Panc1 (cell line): Measurements from ENCODE around the gene TENM3. TPM values are rescaled to one million over a fixed set of nuclear protein-coding genes. Genes with fewer than 3 reads are reported as not detected.

ENCODE experiments used
- ATAC-seq: fragments of 200-7000 bp; cut with Tn5 transposase; 2 replicates; pipeline ENCODE4 v1.9.1; 2020; ENCODE audit warnings: mild to moderate bottlenecking, moderate library complexity
- BruUV-seq: library from RNA; stranded (reverse); fragments of 400-500 nt; replicated peaks from 2 replicates; lab custom pipeline; 2021; lab: Mats Ljungman, UMichigan
- CTCF ChIA-PET: fragments of 300-600 bp; sonication (Branson Sonifier 250); formaldehyde crosslinking; loops from one replicate; lab custom pipeline; 2022; ENCODE audit warnings: antibody characterized with exemption; lab: Charles Lee
- POLR2A ChIA-PET: fragments of 300-600 bp; sonication (Branson Sonifier 250); formaldehyde crosslinking; loops from one replicate; lab custom pipeline; 2022; ENCODE audit warnings: antibody characterized with exemption; lab: Charles Lee
- DNase-seq: peaks from one replicate; pipeline ENCODE4 v3.0.0-alpha.2; 2010; ENCODE audit warnings: low read depth, low spot score
- H3K27ac ChIP-seq: 2 replicates; pipeline ENCODE4 v1.5.1; 2011; ENCODE audit warnings: mild to moderate bottlenecking, low read length, inconsistent platforms
- H3K27me3 ChIP-seq: fragments of 200-500 bp; sonication (Bioruptor generic); 2 replicates; pipeline ENCODE4 v1.6.0; 2014; ENCODE audit warnings: low read length, inconsistent platforms; ENCODE audit not compliant: control insufficient read depth, insufficient read depth
- H3K36me3 ChIP-seq: fragments of 200-500 bp; sonication (Bioruptor generic); 2 replicates; pipeline ENCODE4 v1.5.1; 2014; ENCODE audit warnings: inconsistent platforms, mild to moderate bottlenecking, low read length, moderate library complexity; ENCODE audit not compliant: control insufficient read depth, insufficient read depth
- H3K4me1 ChIP-seq: 2 replicates; pipeline ENCODE4 v1.5.1; 2011; ENCODE audit warnings: inconsistent platforms, mild to moderate bottlenecking, low read length, moderate library complexity; ENCODE audit not compliant: control insufficient read depth, insufficient read depth
- H3K4me3 ChIP-seq, 2 experiments: 2 replicates each; pipeline ENCODE4 v1.5.1; 2011 to 2012; ENCODE audit warnings: low read depth in 2 of 2, low read length in 2 of 2, mild to moderate bottlenecking in 2 of 2, inconsistent platforms in 1 of 2, moderate library complexity in 1 of 2
- H3K9me3 ChIP-seq: fragments of 200-500 bp; sonication (Bioruptor generic); 2 replicates; pipeline ENCODE4 v1.5.1; 2014; ENCODE audit warnings: low read depth, mild to moderate bottlenecking, inconsistent platforms, low read length, moderate library complexity; ENCODE audit not compliant: control insufficient read depth, insufficient read depth
- CTCF ChIP-seq: fragments of 450-650 bp; IDR thresholded peaks from 2 replicates; pipeline ENCODE4 v1.5.1; 2017; ENCODE audit warnings: mild to moderate bottlenecking
- POLR2AphosphoS5 ChIP-seq: IDR thresholded peaks from 2 replicates; pipeline ENCODE4 v1.6.1; 2012; ENCODE audit warnings: mild to moderate bottlenecking, low read depth, low read length, moderate library complexity
- REST ChIP-seq, 2 experiments: IDR thresholded peaks; 2 replicates each; pipeline ENCODE4 v1.6.1; 2011 to 2012; ENCODE audit warnings: low read depth in 2 of 2, control low read depth in 1 of 2, low read length in 1 of 2, mild to moderate bottlenecking in 1 of 2, moderate library complexity in 1 of 2; ENCODE audit not compliant: insufficient read depth in 1 of 2
- SIN3A ChIP-seq: IDR thresholded peaks from 2 replicates; pipeline ENCODE4 v1.6.1; 2012; ENCODE audit warnings: low read depth, mild to moderate bottlenecking, low read length, moderate library complexity, borderline replicate concordance; ENCODE audit not compliant: insufficient read depth
- TCF7L2 ChIP-seq: IDR thresholded peaks from 2 replicates; pipeline ENCODE4 v1.6.1; 2011; ENCODE audit warnings: mild to moderate bottlenecking, low read depth, low read length, inconsistent platforms
- in situ Hi-C: cut with HindIII; loops from 2 replicates; pipeline ENCODE4 v1.10.0; 2016; ENCODE audit warnings: low sequenced_read_pairs, low pct_unique_long_range_greater_than_20kb
- intact Hi-C: fragments of 100-400 bp; cut with micrococcal nuclease; formaldehyde crosslinking; loops from one replicate; pipeline ENCODE4 v1.10.0; 2022; ENCODE audit not compliant: unreplicated experiment
- total RNA-seq: library from RNA; stranded (reverse); gene quantifications from one replicate; pipeline ENCODE4 v1.2.1, GENCODE V29; 2021; ENCODE audit not compliant: unreplicated experiment

The TENM3 gene
- total RNA-seq, 1 experiment from 2014 or later = 0.95 TPM

- H3K27ac ChIP-seq = no peak overlapping the region
- TF ChIP-seq REST (IDR thresholded peaks at IDR 0.05; ENCODE audit: insufficient read depth in 1 of 2, low read depth in 2 of 2, low read length in 1 of 2) (no peak), TCF7L2 (no peak), SIN3A (no peak), POLR2AphosphoS5 (no peak), CTCF (no peak)
- ChIA-PET POLR2A (no interaction called here), CTCF (no interaction called here)
- no peak overlapping the region for H3K4me3 ChIP-seq
- no peak for DNase-seq
- H3K36me3 ChIP-seq = no peaks in the 10 kb centered on the region
- intact Hi-C loops = no loop called here
- ATAC-seq = no peak
- in situ Hi-C loops = no loop called here
- H3K4me1 ChIP-seq = no peaks in the 10 kb centered on the region
- no TSS peak for BruUV-seq
- H3K9me3 ChIP-seq = no peaks in the 10 kb centered on the region
- no peaks in the 10 kb centered on the region for H3K27me3 ChIP-seq
Observed at GRCh38 chr4:182309877-182310276, 66.7 kb downstream of the TENM3 start.

GRCh38 chr4:182310316-182310715 lies 67.1 kb downstream of the TENM3 start:
- H3K4me3 ChIP-seq = no peak overlapping the region
- H3K27me3 ChIP-seq = no peaks in the 10 kb centered on the region
- H3K36me3 ChIP-seq = no peaks in the 10 kb centered on the region
- in situ Hi-C loops (no loop called here), intact Hi-C loops (no loop called here)
- CTCF ChIA-PET = no interaction called here
- H3K4me1 ChIP-seq = no peaks in the 10 kb centered on the region
- POLR2A ChIA-PET = no interaction called here
- no peaks in the 10 kb centered on the region for H3K9me3 ChIP-seq
- H3K27ac ChIP-seq = no peak overlapping the region
- ATAC-seq (no peak), DNase-seq (no peak)
- TF ChIP-seq SIN3A (no peak), CTCF (no peak), TCF7L2 (no peak)
- BruUV-seq = no TSS peak
